Caco-2 (cell line): ENCODE results near the gene ADD1. TPM values are rescaled to one million over a fixed set of nuclear protein-coding genes. Genes with fewer than 3 reads are reported as not detected.

Source experiments
- BruUV-seq: library from RNA; stranded (reverse); fragments of 400-500 nt; replicated peaks from 2 replicates; lab custom pipeline; 2021; lab: Mats Ljungman, UMichigan
- CTCF ChIA-PET: fragments of 300-600 bp; sonication (Branson Sonifier 250); formaldehyde crosslinking; loops from one replicate; lab custom pipeline; 2022; ENCODE audit warnings: antibody characterized with exemption; lab: Charles Lee
- POLR2A ChIA-PET: fragments of 300-600 bp; sonication (Branson Sonifier 250); formaldehyde crosslinking; loops from one replicate; lab custom pipeline; 2022; ENCODE audit warnings: antibody characterized with exemption; lab: Charles Lee
- DNase-seq, 2 experiments: peaks; one replicate each; pipeline versions ENCODE4 v3.0.0 to v3.0.0-alpha.2; 2020 to 2022
- H3K27me3 ChIP-seq: replicated peaks from 2 replicates; pipeline ENCODE4 v1.6.0; 2011; ENCODE audit warnings: low read length; ENCODE audit not compliant: control insufficient read depth, insufficient read depth
- H3K36me3 ChIP-seq: 2 replicates; pipeline ENCODE4 v1.5.1; 2011; ENCODE audit warnings: low read length; ENCODE audit not compliant: control insufficient read depth, insufficient read depth
- H3K4me1 ChIP-seq: fragments of 250-450 bp; sonication (Bioruptor Pico); 2 replicates; pipeline ENCODE4 v1.5.1; 2020; ENCODE audit warnings: mild to moderate bottlenecking
- H3K4me3 ChIP-seq: 2 replicates; pipeline ENCODE4 v1.5.1; 2011; ENCODE audit warnings: low read depth, mild to moderate bottlenecking, control low read depth, low read length
- H3K9me3 ChIP-seq: fragments of 250-450 bp; sonication (Bioruptor Pico); 2 replicates; pipeline ENCODE4 v1.5.1; 2020; ENCODE audit warnings: mild to moderate bottlenecking, moderate library complexity
- H3K27ac Mint-ChIP-seq: one replicate; pipeline ENCODE4 v1.8.0; 2022; ENCODE audit warnings: mixed read lengths; ENCODE audit not compliant: unreplicated experiment
- H3K27me3 Mint-ChIP-seq: one replicate; pipeline ENCODE4 v1.8.0; 2022; ENCODE audit warnings: mixed read lengths; ENCODE audit not compliant: insufficient read depth, unreplicated experiment
- H3K36me3 Mint-ChIP-seq: one replicate; pipeline ENCODE4 v1.8.0; 2022; ENCODE audit warnings: mild to moderate bottlenecking, mixed read lengths; ENCODE audit not compliant: insufficient read depth, unreplicated experiment
- H3K4me1 Mint-ChIP-seq: one replicate; pipeline ENCODE4 v1.8.0; 2022; ENCODE audit warnings: low read depth, mixed read lengths; ENCODE audit not compliant: unreplicated experiment
- H3K4me3 Mint-ChIP-seq: one replicate; pipeline ENCODE4 v1.8.0; 2022; ENCODE audit warnings: mild to moderate bottlenecking, moderate library complexity, mixed read lengths; ENCODE audit not compliant: unreplicated experiment
- H3K9me3 Mint-ChIP-seq: one replicate; pipeline ENCODE4 v1.8.0; 2022; ENCODE audit warnings: mixed read lengths; ENCODE audit not compliant: unreplicated experiment
- CTCF ChIP-seq, 2 experiments: fragments of 200-600 bp in 1 of 2; IDR thresholded peaks; 1 replicate in 1 of 2; 2 replicates in 1 of 2; pipeline versions ENCODE4 v1.5.1 to v1.8.0; 2011 to 2022; ENCODE audit warnings: antibody characterized with exemption in 1 of 2, control low read depth in 1 of 2, inconsistent platforms in 1 of 2, low read depth in 1 of 2, low read length in 1 of 2, mild to moderate bottlenecking in 1 of 2, moderate library complexity in 1 of 2; ENCODE audit not compliant: insufficient read depth in 1 of 2, severe bottlenecking in 1 of 2, unreplicated experiment in 1 of 2
- intact Hi-C: fragments of 100-400 bp; cut with micrococcal nuclease; formaldehyde crosslinking; loops from one replicate; pipeline ENCODE4 v1.10.0; 2022; ENCODE audit not compliant: unreplicated experiment
- total RNA-seq: library from RNA; stranded (reverse); gene quantifications from 2 replicates; pipeline ENCODE4 v1.2.3, GENCODE V29; 2022

ADD1 gene
- total RNA-seq, 1 experiment from 2014 or later: 242 TPM

GRCh38 chr4:2867758-2868491, 24.3 kb downstream of the ADD1 start:
- Mint-ChIP-seq H3K4me3 (peak overlapping the region; percentile 13), H3K9me3 (no peaks in the 10 kb centered on the region), H3K36me3 (no peaks in the 10 kb centered on the region), H3K27ac (peak overlapping the region; percentile 71), H3K4me1 (peaks cover 47% of the 10 kb centered on the region), H3K27me3 (no peaks in the 10 kb centered on the region)
- H3K9me3 ChIP-seq: no peaks in the 10 kb centered on the region
- H3K4me1 ChIP-seq: peaks cover 69% of the 10 kb centered on the region
- intact Hi-C loops: no loop called here
- no TSS peak for BruUV-seq
- DNase-seq: no peak
- no peak for TF ChIP-seq CTCF (IDR thresholded peaks at IDR 0.05; ENCODE audit: insufficient read depth in 1 of 2, low read depth in 1 of 2, low read length in 1 of 2, severe bottlenecking in 1 of 2, unreplicated experiment in 1 of 2)
- ChIA-PET CTCF (no interaction called here), POLR2A (interaction anchor here (0.6 kb wide), 1 partner anchor 25 kb away, joined by 3 read pairs; no protein-coding TSS in a partner anchor)
- H3K4me3 ChIP-seq: no peak overlapping the region
- no peaks in the 10 kb centered on the region for H3K36me3 ChIP-seq
- H3K27me3 ChIP-seq: no peaks in the 10 kb centered on the region

- intact Hi-C loops: no loop called here
- no peaks in the 10 kb centered on the region for H3K27me3 ChIP-seq
- no TSS peak for BruUV-seq
- Mint-ChIP-seq H3K36me3 (no peaks in the 10 kb centered on the region), H3K4me3 (no peak overlapping the region), H3K9me3 (no peaks in the 10 kb centered on the region), H3K4me1 (peaks cover 46% of the 10 kb centered on the region), H3K27me3 (no peaks in the 10 kb centered on the region), H3K27ac (peak overlapping the region; percentile 76)
- H3K4me1 ChIP-seq: peaks cover 69% of the 10 kb centered on the region
- no peak overlapping the region for H3K4me3 ChIP-seq
- DNase-seq: no peak
- H3K9me3 ChIP-seq: no peaks in the 10 kb centered on the region
- POLR2A ChIA-PET: no interaction called here
- H3K36me3 ChIP-seq: no peaks in the 10 kb centered on the region
- CTCF ChIA-PET: no interaction called here
- TF ChIP-seq CTCF (IDR thresholded peaks at IDR 0.05; ENCODE audit: insufficient read depth in 1 of 2, low read depth in 1 of 2, low read length in 1 of 2, severe bottlenecking in 1 of 2, unreplicated experiment in 1 of 2): no peak
These were observed 25.3 kb downstream of the ADD1 start for GRCh38 chr4:2868877-2869487.

GRCh38 chr4:2869659-2870058, 26.0 kb downstream of the ADD1 start:
- no peak overlapping the region for H3K4me3 ChIP-seq
- H3K9me3 ChIP-seq: no peaks in the 10 kb centered on the region
- H3K4me1 ChIP-seq: peaks cover 64% of the 10 kb centered on the region
- BruUV-seq: no TSS peak
- CTCF ChIA-PET: no interaction called here
- intact Hi-C loops: no loop called here
- H3K36me3 ChIP-seq: no peaks in the 10 kb centered on the region
- Mint-ChIP-seq H3K27ac (peak overlapping the region; percentile 76), H3K4me3 (no peak overlapping the region), H3K36me3 (no peaks in the 10 kb centered on the region), H3K9me3 (no peaks in the 10 kb centered on the region), H3K4me1 (peaks cover 44% of the 10 kb centered on the region), H3K27me3 (no peaks in the 10 kb centered on the region)
- no peak for TF ChIP-seq CTCF (IDR thresholded peaks at IDR 0.05; ENCODE audit: insufficient read depth in 1 of 2, low read depth in 1 of 2, low read length in 1 of 2, severe bottlenecking in 1 of 2, unreplicated experiment in 1 of 2)
- no peaks in the 10 kb centered on the region for H3K27me3 ChIP-seq
- POLR2A ChIA-PET: no interaction called here
- DNase-seq: no peak
